Lower leg skin (tissue), 4 donors: ENCODE measurements around the gene CERS4. TPM values are rescaled to one million over a fixed set of nuclear protein-coding genes. Genes with fewer than 3 reads are reported as not detected.

Source experiments
- DNase-seq, 2 donors: peaks; one replicate each; pipeline ENCODE4 v3.0.0-alpha.2; 2019; ENCODE audit warnings: low spot score in 2 of 2
- H3K4me3 ChIP-seq: fragments of 200-600 bp; sonication (generic); 2 replicates; pipeline ENCODE4 v1.5.1; 2017; ENCODE audit warnings: mild to moderate bottlenecking, low read depth; ENCODE audit not compliant: poor library complexity, severe bottlenecking
- CTCF ChIP-seq, 3 donors: fragments of 450-650 bp; IDR thresholded peaks; one replicate each; pipeline ENCODE4 v1.5.1; 2016; ENCODE audit warnings: antibody characterized with exemption in 3 of 3, mild to moderate bottlenecking in 3 of 3, moderate library complexity in 2 of 3
- POLR2A ChIP-seq, 2 donors: fragments of 450-650 bp; IDR thresholded peaks; one replicate each; pipeline ENCODE4 v1.6.1; 2016 to 2017; ENCODE audit warnings: antibody characterized with exemption in 2 of 2, mild to moderate bottlenecking in 1 of 2, moderate library complexity in 1 of 2
- WGBS, 2 donors: methylation state at CpG; one replicate each; pipeline ENCODE4 v1.1.5; 2018; 5-methylcytosine and 5-hydroxymethylcytosine counted together
- intact Hi-C: fragments of 100-400 bp; cut with DNase I; formaldehyde crosslinking; loops from one replicate; pipeline ENCODE4 v1.15.0; 2023; ENCODE audit warnings: low total_unique reads
- total RNA-seq, 4 donors: library from RNA; depleted of rRNA; stranded (reverse); fragments of >200 nt; gene quantifications; one replicate each; pipeline ENCODE4 v1.1.0, GENCODE V29; 2016

CERS4 gene
- total RNA-seq, 4 donors from 2014 or later = 104 to 106 (median 105) TPM

- DNase-seq = no peak
- intact Hi-C loops = loop anchor here (10.0 kb wide), 1 partner anchor 276 kb away; no protein-coding TSS in a partner anchor
- WGBS, 2 donors = 81 to 82% methylated on average over 7 of the region's 7 CpGs
- H3K4me3 ChIP-seq = no peak overlapping the region
- no peak for TF ChIP-seq POLR2A (IDR thresholded peaks at IDR 0.05)
- no peak for TF ChIP-seq CTCF (IDR thresholded peaks at IDR 0.05)
These were observed 41.4 kb downstream of the CERS4 start for GRCh38 chr19:8250596-8250995.

DNA sequence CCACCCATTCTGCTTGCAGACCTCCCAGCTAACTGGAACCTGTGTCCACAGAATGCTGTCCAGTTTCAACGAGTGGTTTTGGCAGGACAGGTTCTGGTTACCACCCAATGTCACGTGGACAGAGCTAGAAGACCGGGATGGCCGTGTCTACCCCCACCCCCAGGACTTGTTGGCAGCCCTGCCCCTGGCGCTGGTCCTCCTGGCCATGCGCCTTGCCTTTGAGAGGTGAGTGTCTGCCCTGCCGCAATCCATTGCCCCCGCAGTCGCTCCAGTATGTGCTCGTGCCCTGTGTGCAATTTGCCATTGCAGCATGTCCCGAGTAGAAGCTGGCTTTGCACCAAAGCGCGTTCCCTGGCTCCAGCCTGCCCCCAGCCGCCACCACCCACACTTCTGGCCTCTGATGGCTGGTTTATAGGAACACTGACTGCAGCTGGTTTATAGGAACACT, 41.9 kb downstream of the CERS4 start:
- intact Hi-C loops = loop anchor here (10.0 kb wide), 1 partner anchor 276 kb away; no protein-coding TSS in a partner anchor
- WGBS, 2 donors = 38 to 65% methylated on average over 10 to 14 of the region's 14 CpGs
- TF ChIP-seq CTCF (IDR thresholded peaks at IDR 0.05) = no peak
- no peak for TF ChIP-seq POLR2A (IDR thresholded peaks at IDR 0.05)
- DNase-seq = peak; percentile 49 to 89
- H3K4me3 ChIP-seq = no peak overlapping the region

DNA sequence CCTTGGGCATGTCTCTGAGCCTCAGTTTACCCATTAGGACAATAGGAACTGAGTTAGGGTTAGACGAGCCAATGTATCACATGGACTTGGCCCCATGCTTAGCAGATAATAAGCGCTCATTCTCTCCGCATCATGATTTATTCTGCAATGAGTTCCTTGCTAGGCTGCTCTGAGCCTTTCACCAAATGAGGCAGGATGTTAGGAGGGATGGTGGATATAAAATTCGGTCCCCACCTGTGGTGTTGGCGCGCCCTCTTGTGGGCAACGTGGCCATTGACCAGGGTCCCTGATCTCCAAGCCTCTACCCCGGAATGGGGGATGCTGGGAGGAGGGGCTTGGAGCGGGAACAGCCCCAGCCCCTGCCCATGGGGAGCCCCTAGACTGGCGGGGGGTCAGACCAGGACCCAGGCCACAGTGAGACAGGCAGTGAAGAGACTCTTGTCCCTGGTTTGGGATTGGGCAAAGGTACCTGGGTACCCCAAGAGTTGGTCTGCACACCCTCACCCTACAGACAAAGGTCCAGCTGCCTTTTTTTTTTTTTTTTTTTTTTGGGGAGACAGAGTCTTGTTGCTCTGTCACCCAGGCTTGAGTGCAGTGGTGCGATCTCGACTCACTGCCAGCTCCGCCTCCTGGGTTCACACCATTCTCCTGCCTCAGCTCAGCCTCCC, 43.9 kb downstream of the CERS4 start:
- no peak overlapping the region for H3K4me3 ChIP-seq
- no peak for TF ChIP-seq POLR2A (IDR thresholded peaks at IDR 0.05)
- peak in 1 of 3 donors; percentile 80 for TF ChIP-seq CTCF (IDR thresholded peaks at IDR 0.05)
- peak; percentile 78 to 95 for DNase-seq
- intact Hi-C loops = loop anchor here (2.0 to 10.0 kb wide), 2 partner anchors 94 to 278 kb away; no protein-coding TSS in a partner anchor
- WGBS, 2 donors = 21 to 26% methylated on average over 13 of the region's 13 CpGs

DNA sequence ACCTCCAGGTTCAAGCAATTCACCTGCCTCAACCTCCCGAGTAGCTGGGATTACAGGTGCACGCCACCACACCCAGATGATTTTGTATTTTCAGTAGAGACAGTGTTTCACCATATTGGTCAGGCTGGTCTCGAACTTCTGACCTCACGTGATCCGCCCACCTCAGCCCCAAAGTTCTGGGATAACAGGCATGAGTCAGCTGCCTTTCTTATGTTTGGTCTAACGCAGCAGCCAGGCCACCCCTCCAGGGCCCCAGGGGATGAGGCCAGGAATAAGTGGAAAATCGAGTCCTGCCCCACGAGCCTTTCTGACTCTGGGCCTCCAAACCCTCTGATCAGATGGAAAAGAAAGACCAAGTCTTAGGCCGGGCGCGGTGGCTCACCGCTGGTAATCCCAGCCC, 44.5 kb downstream of the CERS4 start:
- intact Hi-C loops = loop anchor here (2.0 to 10.0 kb wide), 2 partner anchors 95 to 279 kb away; no protein-coding TSS in a partner anchor
- DNase-seq = no peak
- H3K4me3 ChIP-seq = no peak overlapping the region
- TF ChIP-seq POLR2A (IDR thresholded peaks at IDR 0.05) = no peak
- no peak for TF ChIP-seq CTCF (IDR thresholded peaks at IDR 0.05)
- WGBS, 2 donors = 85 to 86% methylated on average over 11 of the region's 12 CpGs

DNA sequence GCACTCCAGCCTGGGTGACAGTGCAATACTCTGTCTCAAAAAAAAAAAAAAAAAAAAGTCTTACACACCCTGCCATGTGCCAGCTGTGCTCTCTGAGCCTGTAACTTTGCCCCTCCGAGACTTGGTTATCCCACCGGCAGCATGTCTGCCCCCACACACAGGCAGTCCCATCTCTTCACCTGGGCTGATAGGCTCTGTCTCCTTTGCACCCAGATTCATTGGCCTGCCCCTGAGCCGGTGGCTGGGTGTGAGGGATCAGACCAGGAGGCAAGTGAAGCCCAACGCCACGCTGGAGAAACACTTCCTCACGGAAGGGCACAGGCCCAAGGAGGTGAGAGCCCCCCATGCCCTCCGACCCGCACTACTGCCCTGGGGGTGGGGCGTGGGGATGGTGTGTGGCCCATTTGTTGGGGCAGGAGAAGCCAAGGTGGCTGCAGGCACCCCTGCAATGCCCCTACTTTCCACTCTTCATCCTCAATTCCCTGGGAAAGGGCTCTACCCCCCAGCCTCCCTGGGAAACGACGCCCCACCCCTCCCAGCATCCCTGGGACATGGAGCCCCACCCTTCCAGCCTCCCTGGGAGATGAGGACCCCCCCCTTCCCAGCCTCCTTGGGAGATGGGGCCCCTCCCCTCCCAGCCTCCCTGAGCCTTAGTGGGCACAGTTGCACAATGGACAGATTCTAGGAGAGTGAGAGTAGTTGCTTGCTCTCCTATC, 45.3 kb downstream of the CERS4 start:
- DNase-seq = no peak
- TF ChIP-seq POLR2A (IDR thresholded peaks at IDR 0.05) (no peak), CTCF (IDR thresholded peaks at IDR 0.05) (no peak)
- intact Hi-C loops = loop anchor here (10.0 kb wide), 1 partner anchor 280 kb away; no protein-coding TSS in a partner anchor
- WGBS, 2 donors = 83 to 93% methylated on average over 9 of the region's 11 CpGs
- H3K4me3 ChIP-seq = no peak overlapping the region
